ENCODE results near the gene MS4A4A.
"Not testable (repeated sequence)": the region's sequence is repeated elsewhere in the genome, so short reads cannot be mapped to it uniquely, and the experiment has no call there.

DNA sequence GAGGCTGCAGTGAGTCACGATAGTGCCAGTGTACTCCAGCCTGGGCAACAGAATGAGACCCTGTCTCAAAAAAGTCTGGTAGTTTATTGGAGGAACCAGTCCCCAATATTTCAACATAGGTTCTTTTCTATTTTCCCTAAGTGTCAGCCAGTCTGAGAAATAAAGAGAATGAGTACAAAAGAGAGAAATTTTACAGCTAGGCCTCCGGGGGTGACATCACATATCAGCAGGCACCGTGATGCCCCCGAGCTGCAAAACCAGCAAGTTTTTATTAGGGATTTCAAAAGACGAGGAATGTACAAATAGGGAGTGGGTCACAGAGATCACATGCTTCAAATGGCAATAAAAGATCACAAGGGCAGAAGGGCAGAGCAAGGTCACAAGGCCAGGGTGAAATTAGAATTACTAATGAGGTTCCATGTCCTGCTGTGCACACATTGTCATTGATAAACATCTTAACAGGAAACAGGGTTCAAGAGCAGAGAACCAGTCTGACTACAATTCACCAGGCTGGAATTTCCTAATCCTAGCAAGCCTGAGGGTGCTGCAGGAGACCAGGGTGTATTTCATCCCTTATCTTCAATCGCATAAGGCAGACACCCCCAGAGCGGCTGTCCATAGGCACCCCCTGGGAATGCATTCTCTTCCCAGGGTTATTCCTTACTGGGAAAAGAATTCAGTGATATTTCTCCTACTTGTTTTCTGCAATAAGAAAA, 5.1 kb downstream of the MS4A4A start:
- not testable (repeated sequence) for TF ChIP-seq ZNF274 (IDR thresholded peaks at IDR 0.05; ENCODE audit: low read depth, low read length); YY1 (IDR thresholded peaks at IDR 0.05; ENCODE audit: insufficient read depth, insufficient read length); SUZ12 (IDR thresholded peaks at IDR 0.05; ENCODE audit: extremely low read depth, insufficient read depth, insufficient read length)

Data from NT2/D1 (cell line).